ENCODE measurements around the gene SIRPD.

DNA sequence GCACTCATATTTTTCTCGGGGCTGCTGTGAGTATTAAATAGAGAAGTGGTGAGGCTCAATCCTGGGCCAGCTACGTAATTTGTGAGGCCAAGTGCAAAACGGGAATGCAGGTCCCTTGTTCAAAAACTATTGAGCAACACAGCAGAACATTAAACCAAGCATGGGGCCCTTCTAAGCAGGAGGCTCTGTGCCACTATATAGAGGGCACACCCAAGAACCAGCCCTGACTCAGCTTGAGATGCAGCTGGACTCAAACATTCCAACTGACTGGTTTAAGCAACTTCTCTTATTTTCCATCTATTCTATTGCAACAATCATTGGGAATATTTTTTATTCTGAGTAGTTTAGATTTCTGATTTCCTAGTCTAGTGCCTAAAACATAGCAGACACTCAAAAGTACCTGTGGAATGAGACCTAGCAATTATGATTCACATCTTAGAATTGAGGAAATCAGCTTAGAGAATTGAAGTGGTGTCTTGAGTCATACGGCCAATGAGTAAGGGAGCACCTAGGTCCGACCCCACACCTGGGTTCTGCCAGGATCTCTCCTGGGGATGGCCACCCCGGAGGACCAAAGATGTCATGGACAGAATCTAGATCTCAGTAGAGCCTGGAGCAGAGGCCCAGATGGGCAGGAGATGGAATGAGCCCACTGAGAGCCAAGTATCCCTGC, 67.6 kb downstream of the SIRPD start:
- no peak for TF ChIP-seq POLR2A (IDR thresholded peaks at IDR 0.05; ENCODE audit: low read depth, low read length)
- no peak for TF ChIP-seq TAF1 (IDR thresholded peaks at IDR 0.05; ENCODE audit: borderline replicate concordance, low read depth, low read length)
- no peak for TF ChIP-seq POLR2AphosphoS5 (IDR thresholded peaks at IDR 0.05; ENCODE audit: low read depth, low read length)
